PC-3 (cell line): ENCODE measurements around the gene GSX2. TPM values are rescaled to one million over a fixed set of nuclear protein-coding genes. Genes with fewer than 3 reads are reported as not detected.

Experiments used
- total RNA-seq: library from RNA; depleted of rRNA; stranded (reverse); fragments of >200 nt; gene quantifications from 2 replicates; pipeline ENCODE4 v1.2.3, GENCODE V29; 2014; rRNA removed

GSX2 gene
- total RNA-seq, 1 experiment from 2014 or later = not detected

Other genes with a start within 250 kb of the GSX2 start
- gene CHIC2, start 35.6 kb upstream of the GSX2 start, total RNA-seq = 52.3 and 58.1 TPM in 2 replicates
- gene PDGFRA, start 129.1 kb downstream of the GSX2 start, total RNA-seq = 1.1 and 1.9 TPM in 2 replicates